ENCODE data around the gene ATOX1.
"Not testable (repeated sequence)": the region's sequence is repeated elsewhere in the genome, so short reads cannot be mapped to it uniquely, and the experiment has no call there.

The ATOX1 gene, protein sequence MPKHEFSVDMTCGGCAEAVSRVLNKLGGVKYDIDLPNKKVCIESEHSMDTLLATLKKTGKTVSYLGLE

DNA sequence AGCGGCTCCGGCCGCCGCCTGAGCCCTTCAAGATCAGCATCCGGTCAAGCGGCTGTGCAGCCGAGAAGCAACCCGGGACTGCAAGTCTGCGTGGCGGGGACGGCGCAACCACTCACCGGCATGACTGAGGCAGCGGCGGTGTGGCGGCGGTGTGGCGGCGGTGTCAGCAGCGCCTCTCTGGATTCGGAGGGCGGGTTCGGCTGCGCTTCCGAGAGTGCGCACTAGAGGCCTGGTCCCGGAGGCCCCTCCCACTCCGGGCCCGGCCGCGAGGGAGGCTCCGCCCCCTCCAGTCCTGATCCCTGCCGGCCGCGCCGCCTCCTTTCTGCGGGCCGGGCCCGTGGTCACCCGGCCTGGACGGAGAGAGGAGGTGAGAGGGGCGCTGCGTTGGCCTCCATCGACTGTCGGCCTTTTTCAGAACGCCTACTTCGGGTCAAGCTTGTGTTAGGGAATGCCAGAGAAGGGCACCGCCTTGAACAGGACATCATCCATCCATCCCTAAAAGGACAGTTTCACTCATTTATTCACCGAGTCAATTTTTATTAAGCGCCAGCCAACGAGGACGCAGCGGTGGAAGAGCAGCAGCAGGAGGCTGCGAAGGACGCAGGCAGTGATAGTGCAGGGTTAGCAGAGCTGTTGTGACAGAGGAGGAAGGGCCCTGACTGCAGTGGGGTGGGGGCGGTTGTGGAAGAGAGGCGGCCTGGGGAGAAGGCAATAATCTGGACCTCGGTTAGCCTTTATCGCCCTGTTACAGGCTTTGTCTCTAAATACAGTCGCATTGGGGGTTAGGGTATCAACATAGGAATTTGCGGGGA is at the start of gene ATOX1:
ATOX1 (minus strand) TSS at position 202 of the 812 bp plus-strand sequence; CDS start at position 122, 80 bp downstream.
- DNase-seq (ENCODE audit: low read depth, low spot score): peak; percentile 98

DNA sequence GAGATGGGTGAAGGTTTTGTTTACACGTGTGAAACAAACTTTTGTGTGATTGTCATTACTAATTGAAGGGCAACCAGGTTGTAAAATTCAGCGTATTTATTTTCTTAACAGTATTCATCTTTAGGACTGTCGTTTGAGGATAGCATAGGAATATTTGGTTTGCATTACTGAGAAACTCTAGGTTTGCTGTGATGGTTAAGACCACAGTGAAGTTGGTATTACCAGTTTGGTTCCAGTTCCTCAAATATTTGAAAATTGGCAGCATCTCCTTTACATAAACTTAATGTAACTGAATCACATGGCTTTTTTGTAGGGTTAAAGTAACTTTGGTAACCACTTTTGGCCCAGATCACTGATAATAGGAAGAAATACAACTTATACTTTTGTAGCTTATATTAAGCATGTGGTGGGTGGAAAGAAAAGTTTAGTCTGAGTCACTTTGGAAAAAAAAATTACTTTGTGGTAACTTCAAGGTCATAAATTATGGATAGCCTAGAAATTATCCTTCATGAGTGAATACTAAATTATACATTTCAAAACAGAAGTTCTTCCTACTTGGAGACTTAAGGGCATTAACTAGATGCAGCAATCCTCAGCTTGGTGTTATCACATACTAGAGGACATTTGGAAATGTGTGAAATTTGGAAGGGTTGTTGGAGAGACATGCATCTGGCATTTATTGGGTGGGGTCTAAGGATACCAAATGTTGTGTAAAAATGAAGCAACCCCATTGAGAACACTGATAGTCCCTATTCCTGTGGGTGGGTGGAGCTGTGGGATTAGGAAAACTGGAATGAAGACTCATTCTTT is 47.2 kb upstream of the ATOX1 start:
- DNase-seq (ENCODE audit: low read depth, low spot score): no peak

DNA sequence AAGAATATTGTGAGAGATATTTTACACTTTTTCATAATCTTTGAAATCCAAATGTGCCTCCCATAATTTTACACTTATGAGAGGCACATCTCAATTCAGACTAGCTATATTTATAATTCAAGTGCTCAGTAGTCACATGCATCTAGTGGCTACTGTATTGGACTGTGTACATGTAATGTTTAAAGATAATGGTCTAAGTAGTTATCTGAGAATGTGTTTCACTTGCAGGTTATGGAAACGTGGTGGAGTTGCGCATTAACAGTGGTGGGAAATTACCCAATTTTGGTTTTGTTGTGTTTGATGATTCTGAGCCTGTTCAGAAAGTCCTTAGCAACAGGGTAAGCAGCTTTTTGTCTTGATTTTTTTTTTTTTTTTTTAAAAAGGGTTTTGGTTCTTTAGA is 42.1 kb upstream of the ATOX1 start:
- no peak for DNase-seq (ENCODE audit: low read depth, low spot score)

DNA sequence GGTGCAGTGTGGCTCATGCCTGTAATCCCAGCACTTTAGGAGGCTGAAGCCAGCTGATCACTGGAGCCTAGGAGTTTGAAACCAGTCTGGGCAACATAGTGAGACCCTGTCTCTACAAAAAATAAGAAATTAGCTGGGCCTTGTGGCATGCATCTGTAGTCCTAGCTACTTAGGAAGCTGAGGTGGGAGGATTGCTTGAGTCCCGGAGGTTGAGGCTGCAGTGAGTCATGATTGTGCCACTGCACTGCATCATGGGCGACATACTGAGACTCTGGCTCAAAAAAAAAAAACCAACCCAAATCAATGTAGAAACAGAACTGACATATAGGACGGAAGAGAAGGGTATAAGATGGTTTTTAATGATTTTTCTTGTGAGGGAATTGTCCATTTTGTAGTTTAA is 41.0 kb upstream of the ATOX1 start:
- no peak for DNase-seq (ENCODE audit: low read depth, low spot score)

DNA sequence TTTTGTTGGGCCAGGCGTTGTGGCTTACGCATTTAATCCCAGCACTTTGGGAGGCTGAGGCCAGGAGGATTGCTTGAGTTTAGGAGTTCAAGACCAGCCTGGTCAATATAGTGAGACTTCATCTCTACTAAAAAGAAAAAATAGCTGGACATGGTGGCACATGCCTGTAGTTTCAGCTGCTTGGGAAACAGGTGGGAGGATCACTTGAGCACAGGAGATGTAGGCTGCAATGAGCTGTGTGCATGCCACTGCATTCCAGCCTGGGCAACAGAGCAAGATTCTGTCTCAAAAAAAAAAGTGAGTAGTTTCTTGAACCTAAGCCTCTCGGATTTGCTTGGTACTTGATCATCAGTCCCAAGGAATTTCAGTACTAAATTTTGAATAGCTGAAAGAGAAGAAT is 40.2 kb upstream of the ATOX1 start:
- no peak for DNase-seq (ENCODE audit: low read depth, low spot score)

DNA sequence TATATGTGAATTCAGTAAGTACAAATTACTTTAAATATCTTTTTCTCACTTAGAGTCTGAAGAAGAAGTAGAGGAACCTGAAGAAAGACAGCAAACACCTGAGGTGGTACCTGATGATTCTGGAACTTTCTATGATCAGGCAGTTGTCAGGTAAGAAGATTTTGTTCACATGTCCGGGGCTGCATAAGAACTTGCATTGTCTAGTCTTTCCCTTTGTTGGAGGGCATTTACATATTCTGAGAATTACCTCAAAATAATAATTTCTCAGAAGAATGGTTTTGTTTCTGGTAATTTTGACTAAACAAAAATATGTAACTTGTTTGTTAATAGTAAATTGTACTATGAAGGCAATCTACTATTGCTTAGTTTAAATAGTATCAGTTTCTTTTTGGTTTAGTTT is 37.0 kb upstream of the ATOX1 start:
- no peak for DNase-seq (ENCODE audit: low read depth, low spot score)

DNA sequence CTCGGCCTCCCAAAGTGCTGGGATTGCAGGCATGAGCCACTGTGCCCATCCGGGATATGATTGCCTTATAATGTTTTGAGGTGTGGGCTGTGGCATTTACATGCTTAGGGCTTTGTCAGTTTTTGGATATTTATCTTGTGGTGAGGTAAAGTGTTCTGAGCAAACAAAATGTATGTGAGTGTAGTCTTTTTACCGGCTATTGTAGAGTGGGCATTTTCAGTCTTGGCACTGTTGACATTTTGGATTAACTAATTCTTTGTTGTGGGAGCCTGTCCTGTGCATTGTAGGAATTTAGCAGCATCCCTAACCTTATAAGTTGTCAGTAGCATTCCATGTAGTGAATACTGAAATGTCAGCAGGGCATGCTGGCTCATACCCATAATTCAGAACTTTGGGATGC is 34.9 kb upstream of the ATOX1 start:
- no peak for DNase-seq (ENCODE audit: low read depth, low spot score)

DNA sequence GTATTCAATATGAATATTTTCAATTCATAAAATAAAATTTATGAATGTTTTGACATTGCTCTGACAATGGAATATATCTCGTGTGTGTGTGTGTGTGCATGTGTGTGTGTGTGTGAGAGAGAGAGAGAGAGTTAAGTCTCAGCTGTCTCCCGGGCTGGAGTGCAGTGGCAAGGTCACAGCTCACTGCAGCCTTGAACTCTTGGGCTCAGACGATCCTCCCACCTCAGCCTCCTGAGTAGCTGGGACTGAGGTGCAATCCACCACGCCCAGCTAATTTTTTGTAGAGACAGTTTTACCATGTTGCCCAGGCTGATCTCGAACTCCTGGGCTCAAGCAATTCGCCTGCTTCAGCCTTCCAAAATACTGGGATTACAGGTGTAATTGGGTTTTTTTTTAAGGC is 29.4 kb upstream of the ATOX1 start:
- no peak for DNase-seq (ENCODE audit: low read depth, low spot score)

DNA sequence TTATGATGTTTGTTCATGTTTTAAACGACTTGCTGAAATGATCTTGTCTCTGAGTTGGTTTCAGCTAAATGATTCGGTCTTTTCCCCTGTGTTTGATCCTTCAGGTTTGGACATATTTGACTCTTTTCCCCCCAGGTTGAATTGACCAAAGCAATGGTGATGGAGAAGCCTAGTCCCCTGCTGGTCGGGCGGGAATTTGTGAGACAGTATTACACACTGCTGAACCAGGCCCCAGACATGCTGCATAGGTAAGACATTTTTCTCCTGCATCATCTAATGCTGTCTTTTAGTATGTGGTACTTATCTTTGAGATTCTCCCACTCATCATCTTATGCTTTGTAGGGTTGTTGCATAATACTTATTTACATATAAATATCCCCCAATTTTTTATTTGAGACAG is 28.0 kb upstream of the ATOX1 start:
- no peak for DNase-seq (ENCODE audit: low read depth, low spot score)

DNA sequence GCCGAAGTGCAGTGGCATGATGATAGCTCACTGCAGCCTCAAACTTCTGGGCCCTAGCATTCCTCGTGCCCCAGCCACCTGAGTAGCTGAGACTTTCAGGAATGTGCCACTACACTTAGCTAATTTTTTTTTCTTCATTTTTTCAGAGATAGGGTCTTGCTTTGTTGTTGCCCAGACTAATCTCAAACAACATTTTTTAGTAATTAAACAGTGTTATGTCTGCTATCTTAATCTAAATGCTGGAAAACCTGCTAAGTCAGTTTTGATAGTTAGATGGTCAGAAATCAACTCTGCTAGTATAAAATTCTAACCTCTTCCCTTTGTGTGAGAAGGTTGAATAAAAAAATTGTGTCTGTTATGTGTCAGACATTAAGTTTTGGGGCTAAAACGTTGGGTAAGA is 25.7 kb upstream of the ATOX1 start:
- no peak for DNase-seq (ENCODE audit: low read depth, low spot score)

DNA sequence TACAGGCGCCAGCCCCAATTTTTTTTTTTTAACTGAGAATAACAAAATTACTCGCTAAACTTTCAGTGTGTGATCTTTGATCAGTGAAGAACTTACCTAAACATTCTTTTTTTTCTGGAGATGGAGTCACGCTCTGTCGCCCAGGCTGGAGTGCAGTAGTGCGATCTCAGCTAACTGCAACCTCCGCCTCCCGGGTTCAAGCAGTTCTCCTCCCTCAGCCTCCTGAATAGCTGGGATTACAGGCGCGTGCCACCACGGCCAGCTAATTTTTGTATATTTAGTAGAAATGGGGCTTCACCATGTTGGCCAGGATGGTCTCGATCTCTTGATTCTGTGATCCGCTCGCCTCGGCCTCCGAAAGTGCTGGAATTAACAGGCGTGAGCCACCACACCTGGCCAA is 25.2 kb upstream of the ATOX1 start:
- not testable (repeated sequence) for DNase-seq (ENCODE audit: low read depth, low spot score)

DNA sequence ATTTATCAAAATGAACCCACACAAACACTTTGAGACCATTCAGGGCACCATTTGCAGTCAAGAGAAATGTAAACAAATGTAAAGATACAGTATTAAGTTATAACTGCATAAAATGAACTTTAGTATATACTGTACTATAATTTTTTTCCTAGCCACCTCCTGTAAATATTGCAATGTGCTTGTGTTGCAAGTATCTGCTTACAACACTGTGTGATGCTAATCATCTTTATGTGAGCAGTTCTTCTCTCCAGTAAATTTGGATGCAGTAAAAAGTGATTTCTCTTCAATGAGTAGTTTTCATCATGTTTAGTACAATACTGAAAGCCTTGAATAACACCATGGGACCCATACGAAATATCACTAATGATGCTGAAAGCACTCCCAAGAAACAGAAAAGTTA is 22.8 kb upstream of the ATOX1 start:
- DNase-seq (ENCODE audit: low read depth, low spot score): no peak

DNA sequence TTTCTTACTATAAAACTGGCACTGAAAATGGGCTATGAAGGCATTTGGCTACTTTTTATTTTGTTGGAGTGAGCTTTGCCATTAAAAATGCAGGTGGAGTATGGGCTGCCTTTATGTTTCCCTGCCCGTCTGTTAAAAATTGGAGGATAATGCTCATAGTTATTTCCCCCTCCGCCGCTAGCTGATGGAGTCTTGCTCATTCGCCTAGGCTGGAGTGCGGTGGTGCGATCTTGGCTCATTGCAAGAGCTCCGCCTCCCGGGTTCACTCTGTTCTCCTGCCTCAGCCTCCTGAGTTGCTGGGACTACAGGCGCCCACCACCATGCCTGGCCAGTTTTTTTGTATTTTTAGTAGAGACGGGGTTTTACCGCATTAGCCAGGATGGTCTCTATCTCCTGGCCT is 21.9 kb upstream of the ATOX1 start:
- DNase-seq (ENCODE audit: low read depth, low spot score): no peak

DNA sequence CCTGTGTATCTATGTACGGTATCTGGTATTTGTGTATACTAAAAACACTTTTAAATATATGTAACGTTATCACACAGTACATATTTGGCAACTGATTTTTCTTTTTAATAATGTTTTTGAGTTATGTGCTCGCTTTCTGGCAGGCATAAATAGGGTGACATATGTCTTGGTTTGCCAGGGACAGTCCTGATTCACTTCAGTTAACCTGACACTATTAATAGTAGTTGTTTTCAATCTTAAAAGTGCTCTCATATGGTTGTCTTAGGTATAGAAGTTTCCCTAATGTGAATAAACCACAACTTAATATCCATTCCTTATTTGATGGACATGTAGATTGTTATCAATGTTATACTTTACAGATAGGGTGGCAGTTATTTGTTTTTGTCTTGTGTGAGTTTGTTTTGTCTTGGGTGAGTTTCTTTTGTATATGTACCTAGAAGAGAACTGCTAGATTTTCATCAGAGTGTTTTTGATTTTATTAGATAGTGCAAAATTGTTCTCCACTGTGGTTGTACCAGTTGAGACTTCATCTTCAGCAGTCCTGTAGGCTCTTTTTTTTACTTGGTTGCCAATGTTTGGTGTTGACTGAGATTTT is 21.2 kb upstream of the ATOX1 start:
- DNase-seq (ENCODE audit: low read depth, low spot score): no peak

DNA sequence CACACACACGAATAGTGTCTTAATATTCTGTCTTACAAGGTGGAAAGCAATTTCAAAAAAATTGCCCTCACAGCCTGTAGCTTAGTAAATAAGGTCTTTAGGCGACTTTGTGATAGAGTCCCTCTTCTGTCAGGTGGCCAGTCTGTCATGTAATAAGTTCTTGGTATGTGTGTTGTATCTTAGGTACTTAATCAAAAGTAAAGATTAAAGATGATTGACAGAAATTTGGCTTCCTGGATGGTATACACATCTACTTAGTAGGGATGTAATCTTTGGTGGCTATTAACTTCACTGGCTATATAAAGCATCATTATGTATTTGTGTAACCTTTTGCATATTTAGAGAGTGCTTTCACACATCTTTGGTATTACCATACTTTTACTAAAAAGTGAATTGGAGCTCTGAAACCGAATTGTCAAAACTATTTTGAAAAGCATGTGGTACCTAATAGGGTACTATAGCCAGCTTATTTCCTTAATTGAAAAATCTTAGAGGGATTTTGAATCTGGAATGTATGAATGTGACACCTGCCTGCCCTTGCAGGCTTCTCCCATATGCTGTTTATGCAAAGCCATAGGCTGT is 16.7 kb upstream of the ATOX1 start:
- no peak for DNase-seq (ENCODE audit: low read depth, low spot score)

DNA sequence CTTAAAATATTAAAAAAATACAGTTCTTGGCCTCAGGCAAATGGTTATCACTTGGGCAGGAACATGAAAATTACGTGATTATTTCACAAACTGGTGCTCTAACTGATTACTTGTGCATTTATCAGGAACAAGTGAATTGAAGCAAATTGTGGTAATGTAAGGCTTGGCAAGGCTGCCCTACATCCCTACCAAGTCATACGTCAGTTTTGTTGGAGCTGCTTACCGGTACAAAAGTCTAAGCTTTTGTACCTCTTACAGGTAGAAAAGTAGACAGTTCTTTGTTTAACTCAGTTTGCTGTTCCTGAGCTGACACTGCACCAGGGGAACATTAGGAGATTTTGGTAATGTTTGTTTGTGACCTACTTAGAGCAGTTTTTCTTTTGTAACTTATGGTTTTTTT is 15.5 kb upstream of the ATOX1 start:
- DNase-seq (ENCODE audit: low read depth, low spot score): peak; percentile 19

DNA sequence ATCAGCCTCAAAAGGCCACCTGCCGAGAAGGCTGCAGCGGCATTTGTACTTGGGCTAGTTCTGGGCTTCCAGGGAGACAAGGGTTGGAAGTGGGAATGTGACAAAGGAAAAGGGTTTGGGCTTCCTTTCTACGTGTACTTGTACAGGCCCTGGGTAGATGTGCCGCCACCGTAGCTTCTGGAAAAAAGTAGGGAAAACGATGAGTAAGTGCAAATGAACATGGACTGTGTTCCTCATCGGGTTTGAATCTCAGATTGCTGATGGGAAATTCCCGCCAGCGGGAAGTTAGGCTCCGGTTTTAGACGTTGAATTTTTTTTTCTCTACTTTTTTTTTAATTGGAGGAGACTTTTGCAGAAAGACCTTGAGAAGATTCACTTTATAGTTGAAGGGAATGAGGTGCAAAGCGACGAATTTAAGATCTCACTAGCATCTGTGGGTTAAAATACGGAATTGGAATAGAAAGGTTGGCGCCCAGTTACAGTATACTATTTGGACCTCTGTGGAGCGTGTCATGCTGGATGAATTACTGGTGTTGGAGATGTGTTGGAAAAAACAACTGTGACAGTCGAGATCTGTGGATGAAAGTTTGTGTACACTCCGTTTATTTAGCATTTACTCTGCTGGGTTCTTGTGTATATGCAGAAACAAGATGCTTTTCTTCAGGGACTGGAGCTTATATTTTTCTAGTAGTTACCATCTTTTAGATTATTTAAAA is 14.6 kb upstream of the ATOX1 start:
- peak; percentile 54 for DNase-seq (ENCODE audit: low read depth, low spot score)

DNA sequence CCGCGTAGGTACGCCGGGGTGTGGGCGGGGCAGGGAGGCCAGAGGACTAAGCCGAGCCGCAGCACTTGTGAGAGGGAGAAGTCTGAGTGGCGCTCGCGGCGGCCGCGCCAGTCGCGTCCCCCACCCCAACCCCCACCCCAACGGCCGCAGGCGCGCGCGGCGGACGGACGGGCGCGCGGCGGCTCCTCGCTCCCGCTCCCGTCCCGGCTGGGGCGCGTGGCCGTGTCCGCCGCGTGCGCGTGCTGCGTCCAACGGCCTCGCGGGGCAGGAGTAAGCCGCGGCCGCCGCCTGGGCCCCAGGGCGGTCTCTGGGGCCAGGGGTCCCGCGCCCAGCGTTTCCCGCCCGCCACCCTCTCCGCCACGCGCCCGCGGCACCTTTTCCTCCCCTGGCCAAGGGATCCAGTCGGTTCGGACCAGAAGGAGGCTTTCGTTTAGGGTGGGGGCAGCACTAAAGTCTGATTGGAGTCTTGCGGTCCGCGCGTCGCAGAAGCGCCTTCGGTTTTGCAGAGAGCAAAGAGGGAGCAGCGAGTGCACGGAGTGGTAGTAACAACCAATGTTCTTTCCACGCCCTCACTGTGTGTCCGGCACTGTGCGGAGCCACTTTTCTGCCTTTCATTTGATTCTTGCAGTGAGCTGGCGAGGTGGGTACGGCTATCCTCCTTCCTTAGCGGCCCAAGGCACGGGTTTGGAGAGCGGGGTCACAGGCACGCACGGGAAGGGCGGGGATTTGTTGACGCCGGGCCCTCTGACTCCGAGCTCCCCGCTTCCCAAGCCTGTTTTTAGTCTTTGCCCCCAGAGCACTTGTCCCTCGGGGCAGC is 13.8 kb upstream of the ATOX1 start:
- DNase-seq (ENCODE audit: low read depth, low spot score): no peak

DNA sequence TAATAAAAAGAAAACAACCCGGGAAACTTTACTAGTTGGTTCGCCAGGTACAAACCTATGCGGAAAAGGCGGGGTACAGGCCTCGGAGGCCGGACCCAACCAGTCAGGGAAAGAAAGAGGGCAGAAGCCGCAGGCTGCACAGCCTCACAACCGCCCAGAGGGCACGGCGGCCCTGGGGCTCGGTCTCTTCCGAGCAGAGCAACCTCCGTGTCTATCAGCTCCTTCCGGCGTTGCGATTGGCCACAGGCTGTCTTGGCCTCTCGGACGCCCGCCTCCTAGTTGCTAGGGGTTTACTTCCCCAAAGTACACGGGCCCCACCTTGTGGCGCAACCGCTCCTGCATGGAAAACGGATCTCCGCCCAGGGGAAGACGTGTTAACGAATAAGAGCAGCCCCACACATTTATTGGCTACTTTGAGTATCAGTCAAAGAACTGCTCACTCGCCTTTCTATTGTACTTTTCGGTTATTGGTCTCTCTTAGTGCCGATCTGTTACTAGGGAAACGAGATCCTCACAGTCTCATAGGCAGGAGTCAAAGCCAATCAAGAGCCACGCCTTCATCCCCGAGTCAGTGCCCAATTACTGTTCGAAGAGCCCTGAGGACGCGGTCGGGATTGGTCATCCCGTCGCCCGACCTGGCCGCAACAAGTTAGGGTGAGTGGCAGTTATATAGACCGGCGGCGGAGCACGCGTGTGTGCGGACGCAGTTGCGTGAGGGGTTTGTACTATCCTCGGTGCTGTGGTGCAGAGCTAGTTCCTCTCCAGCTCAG is 13.0 kb upstream of the ATOX1 start, which contains the start of gene G3BP1:
G3BP1 (plus strand) TSS at position 696 of the 770 bp plus-strand sequence. CDS start 14,667 bp downstream, outside the sequence.
- DNase-seq (ENCODE audit: low read depth, low spot score): peak; percentile 100
